Fibroblast of mammary gland (primary cell): ENCODE results near the gene TSSK3.

Experiments
- DNase-seq: peaks from one replicate; pipeline ENCODE4 v3.0.0-alpha.2; 2010; ENCODE audit warnings: low read depth
- H3K4me3 ChIP-seq: 2 replicates; pipeline ENCODE4 v1.5.1; 2011; ENCODE audit warnings: low read depth, mild to moderate bottlenecking, low read length, moderate library complexity; ENCODE audit not compliant: control insufficient read depth
- TF ChIP-seq, protein P1 (sequence below): conservative IDR thresholded peaks from 2 replicates; pipeline ENCODE4 v1.5.1; 2011; ENCODE audit warnings: low read depth, low read length, inconsistent platforms; ENCODE audit not compliant: control insufficient read depth, insufficient read depth

Gene TSSK3

DNA sequence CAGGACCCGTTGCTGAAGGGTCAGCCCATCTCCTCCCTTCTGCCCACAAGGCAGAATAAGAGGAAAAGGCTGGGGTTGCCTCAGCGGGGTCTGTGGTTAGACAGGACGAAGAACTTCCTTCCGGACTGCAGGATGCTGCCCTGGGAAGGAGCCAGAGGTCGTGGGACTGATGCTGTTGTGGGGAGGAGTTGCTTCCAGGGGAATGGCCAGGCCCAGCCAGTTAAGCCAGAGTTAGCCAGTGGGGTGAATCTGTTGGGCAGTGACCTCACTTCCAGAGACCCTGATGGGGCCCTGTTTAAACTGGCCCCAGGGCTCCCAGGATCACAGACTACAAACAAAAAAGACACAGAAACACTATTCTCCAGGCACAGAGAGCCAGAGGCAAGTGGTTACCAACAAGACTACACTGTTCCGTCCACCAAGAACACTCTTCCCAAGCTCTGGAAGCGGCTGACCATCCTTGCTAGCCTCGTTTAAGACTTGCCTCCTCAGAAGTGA lies 13.1 kb upstream of the TSSK3 start:
- no peak overlapping the region for H3K4me3 ChIP-seq
- peak; percentile 66 for DNase-seq
- TF ChIP-seq, protein P1, sequence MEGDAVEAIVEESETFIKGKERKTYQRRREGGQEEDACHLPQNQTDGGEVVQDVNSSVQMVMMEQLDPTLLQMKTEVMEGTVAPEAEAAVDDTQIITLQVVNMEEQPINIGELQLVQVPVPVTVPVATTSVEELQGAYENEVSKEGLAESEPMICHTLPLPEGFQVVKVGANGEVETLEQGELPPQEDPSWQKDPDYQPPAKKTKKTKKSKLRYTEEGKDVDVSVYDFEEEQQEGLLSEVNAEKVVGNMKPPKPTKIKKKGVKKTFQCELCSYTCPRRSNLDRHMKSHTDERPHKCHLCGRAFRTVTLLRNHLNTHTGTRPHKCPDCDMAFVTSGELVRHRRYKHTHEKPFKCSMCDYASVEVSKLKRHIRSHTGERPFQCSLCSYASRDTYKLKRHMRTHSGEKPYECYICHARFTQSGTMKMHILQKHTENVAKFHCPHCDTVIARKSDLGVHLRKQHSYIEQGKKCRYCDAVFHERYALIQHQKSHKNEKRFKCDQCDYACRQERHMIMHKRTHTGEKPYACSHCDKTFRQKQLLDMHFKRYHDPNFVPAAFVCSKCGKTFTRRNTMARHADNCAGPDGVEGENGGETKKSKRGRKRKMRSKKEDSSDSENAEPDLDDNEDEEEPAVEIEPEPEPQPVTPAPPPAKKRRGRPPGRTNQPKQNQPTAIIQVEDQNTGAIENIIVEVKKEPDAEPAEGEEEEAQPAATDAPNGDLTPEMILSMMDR = no peak

DNA sequence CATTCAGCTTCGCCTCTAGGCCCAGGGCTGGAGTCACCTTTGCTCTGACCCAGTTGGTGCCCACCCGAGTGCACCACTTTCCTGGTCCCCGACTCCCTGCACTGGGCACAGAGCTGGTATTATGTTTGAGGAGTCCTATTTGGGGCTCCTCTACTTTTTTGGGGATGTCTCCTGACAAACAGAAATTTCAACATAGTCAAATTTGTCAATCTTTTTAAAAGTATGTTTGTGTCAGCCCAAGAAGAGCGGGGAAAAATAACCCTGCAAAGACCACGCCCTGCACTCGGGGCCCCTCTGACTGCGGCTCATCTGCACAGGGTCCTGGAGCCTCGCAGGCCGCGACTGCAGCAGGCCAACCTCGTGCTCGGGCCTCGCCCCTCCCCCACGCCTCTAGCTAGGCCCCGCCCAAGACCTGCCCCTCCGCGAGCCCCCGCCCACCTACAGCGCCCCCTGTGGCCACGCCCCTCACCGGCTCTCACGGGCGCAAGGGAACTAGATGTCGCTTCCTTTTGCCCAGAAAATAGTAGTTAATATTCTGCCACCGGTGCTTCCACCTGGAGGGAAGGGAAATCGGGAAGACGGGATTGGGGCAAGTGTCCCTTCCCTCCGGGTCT lies 11.4 kb upstream of the TSSK3 start:
- DNase-seq = peak; percentile 58
- H3K4me3 ChIP-seq = peak overlapping the region; percentile 63
- TF ChIP-seq, protein P1 = peak; percentile 27

DNA sequence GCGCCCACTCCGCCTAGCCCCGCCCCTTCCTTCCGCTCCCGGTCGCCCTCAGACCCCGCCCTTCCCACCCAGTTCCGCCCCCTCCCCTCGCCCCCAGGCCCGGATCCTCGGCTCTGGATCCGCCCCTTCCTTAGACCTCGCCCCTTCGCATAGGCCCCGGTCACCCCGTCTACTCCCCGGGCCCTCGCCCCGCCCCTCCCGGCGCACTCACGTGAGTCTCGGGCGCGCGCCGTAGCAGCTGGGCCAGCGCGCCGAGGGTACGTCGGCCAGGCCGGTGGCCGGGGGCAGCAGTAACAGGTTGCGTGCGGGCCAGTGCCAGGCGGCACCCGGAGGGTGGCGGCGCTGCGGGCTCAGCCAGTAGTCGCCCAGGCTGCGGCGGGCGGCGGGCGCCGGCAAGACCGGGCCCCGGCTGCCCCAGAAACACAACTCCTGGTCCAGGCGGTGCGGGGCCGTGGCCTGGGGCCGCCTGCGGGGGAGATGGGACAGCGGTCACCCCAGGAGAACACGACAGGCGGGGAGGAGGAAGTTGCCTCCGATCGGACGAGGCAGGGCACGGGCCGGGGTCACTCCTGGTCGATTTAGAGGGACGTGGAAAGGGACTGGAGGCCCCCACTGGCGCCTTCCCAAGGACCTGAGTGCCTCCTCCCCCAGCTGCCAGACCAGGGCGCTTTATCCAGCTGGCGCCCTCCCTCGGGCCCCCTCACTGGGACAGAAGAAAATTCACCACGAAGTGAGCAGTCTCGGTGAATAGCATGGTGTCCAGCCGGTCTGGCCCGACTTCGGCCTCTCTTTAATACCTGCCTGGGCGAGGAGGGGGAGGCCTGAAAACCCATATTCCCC lies 10.7 kb upstream of the TSSK3 start:
- TF ChIP-seq, protein P1 = no peak
- H3K4me3 ChIP-seq = peak overlapping the region; percentile 63
- DNase-seq = peak; percentile 84

DNA sequence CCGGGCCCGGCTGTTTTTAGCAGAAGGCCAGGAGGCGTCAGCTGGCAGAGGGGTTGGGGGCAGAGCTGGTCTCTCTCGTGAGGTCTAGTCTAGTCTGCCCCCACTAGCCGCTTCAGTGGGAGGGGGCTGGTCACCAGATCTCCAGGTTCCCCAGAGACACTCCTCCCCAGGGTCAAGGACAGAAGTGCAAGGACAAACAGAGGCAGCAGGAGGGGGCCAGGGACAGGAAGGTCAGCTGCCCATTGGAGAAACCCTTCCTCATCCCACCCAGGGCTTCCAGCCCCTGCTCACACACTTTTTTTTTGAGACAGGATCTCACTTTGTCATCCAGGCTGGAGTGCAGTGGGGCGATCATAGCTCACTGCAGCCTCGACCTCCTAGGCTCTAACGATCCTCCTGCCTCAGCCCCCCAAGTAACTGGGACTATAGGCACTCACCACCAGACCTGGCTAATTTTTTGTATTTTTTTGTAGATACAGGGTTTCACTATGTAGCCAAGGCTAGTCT lies 10.0 kb upstream of the TSSK3 start:
- TF ChIP-seq, protein P1 = no peak
- no peak for DNase-seq
- H3K4me3 ChIP-seq = peak overlapping the region; percentile 63

DNA sequence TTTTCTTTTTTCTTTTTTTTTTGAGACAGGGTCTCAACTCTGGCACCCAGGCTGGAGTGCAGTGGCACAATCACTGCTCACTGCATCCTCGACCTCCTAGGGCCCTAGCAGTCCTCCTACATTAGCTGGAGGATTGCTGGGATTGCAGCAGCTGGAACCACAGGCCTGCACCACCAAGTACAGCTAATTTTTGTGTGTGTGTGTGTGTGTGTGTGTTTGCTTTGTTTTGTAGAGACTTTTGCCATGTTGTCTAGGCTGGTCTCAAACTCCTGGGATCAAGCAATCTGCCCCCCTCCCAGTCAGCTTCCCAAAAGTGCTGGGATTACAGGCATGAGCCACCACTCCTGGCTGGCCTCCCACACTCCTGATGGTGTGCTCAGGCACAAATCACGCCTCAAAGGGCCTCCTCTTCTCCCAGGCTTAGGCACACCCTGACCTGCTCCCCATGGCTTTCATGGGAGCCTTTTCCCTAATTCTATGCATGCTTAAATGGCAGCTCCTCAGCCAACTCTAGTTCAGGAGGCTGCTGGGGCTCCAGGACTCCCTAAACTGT lies 9.4 kb upstream of the TSSK3 start:
- H3K4me3 ChIP-seq = no peak overlapping the region

GRCh38 chr1:32353431-32353830 lies 8.9 kb upstream of the TSSK3 start:
- TF ChIP-seq, protein P1 = no peak
- H3K4me3 ChIP-seq = no peak overlapping the region
- no peak for DNase-seq

More for the DNA sequence above, 9.4 kb upstream of the TSSK3 start:
- TF ChIP-seq, protein P1 = no peak
- DNase-seq = peak; percentile 38
